ENCODE results near the gene GNG12.

The GNG12 gene

DNA sequence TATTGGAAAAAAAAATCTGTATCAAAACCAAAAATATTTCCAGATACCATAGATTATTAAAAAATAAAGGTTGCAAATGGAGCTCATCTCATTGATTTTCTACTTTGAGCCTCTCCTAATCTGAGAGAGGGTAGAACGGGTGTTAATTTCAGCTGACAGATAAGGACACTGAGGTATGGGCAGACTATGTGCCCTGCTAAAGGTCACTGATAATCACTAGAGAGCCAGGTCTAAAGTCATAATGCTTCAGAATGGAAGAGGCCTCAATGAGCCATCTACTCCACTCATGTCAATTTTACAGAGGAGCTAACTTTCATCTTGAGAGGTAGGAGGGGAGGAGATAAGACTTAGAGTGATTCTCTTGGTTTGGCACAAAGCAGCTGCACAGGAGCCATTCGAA is 21.0 kb downstream of the GNG12 start:
- DNase-seq = no peak

DNA sequence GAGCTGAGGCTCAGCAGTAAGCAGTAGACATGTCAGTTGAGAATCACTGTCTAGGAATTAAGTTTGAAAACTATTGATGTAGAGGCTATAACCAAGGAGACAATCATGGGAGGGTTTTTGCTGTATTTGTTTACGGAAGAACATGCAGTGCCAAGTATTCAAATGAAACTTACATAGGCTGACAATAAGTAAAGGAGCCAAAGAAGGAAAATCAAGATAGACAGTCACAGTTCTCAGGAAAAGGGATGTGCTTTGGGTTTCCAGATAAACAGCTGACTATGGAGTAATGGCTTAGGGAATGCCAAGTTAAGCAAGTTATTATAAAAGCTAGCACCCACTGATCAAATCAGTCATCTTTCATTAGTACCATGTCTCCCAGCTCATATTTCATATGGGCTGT is 21.5 kb downstream of the GNG12 start:
- DNase-seq = no peak

DNA sequence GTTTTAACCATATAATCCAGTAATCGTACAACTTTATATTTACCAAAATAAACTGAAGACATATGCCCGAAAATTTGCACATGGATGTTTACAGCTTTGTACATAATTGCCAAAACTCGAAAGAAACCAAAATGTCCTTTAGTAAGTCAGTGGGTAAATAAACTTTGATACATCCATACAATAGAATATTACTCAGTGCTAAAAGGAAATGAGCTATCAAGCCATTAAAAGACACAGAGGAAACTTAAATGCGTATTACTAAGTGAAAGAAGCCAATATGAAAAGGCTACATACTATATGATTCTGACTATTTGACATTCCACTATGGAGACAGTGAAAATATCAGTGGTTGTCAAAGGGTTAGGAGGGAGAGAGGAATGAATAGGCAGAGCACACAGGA is 23.4 kb downstream of the GNG12 start:
- no peak for DNase-seq

DNA sequence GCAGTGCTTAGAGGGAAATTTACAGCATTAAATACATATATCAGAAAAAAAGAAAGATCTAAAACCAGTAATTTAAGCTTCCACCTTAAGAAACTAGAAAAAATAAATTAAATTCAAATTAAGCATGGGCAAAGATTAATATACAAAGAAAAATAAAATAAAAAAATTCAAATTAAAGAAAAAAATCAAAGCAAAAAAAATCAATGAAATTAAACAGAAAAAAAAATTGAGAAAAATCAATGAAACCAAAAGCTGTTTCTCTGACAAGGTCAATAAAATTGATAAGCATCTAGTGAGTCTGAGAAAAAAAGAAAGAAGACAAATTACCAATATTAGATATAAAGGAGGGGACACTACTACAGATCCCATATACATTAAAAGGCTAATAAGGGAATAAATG is 26.0 kb downstream of the GNG12 start:
- no peak for DNase-seq

DNA sequence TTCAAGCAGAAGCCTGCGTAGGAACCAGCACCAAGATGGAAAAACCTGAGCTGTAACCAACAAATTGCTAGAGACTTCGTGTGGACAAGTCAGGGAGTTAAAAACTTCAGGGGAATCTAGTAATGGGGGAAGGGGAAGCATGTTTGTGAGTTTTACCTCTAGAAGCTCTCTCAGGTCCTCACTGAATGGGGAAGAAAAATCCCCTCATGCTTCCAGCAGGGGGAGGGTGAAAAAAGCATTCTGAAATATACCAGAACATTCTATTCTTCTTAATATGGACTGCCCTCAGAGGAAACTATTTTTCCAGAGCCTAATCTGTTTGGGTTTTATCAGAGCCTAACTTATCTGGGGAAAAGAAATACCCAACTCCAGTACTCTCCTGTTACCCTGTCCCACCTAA is 28.6 kb downstream of the GNG12 start:
- DNase-seq = no peak

DNA sequence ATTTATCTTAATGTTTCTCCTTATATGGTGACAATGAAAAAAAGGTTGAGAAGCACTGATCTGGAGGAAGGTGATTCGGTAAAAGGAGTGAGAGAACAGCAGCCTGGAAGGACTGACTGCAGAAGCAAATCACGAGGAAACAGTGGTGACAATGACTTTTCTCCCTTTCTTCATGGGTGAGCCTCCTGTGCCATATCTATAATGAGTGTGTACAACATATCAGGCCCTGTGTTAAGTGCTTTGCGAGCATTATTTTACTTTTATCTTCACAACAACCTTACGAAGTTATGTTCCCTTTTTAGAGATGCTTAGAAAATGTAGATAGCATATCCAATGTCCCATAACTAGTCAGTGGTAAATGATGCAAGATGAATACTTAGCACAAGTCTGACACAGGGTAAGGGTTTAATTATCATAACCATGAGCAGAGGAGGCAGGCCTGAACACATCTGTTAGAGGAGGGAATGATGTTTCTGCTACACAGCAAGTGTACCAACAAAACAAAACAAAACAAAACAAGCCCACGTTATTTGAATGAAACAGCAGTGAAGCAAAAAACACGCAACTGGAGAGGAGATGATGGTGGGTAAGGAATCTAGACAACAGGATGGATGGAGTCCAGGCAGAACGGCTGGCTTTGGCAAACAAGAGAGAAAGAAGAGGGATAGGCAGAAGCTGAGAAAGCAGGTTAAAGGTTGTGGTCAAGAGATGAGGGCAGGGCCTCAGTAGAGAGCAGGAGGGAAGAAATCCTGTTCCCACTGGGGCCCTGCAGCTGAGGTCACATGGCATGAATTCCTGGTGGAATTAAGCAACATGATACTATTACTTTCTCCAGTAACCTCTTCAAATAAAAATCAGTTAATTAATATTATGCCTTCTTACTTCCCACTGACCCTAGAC is 29.6 kb downstream of the GNG12 start:
- DNase-seq = no peak

DNA sequence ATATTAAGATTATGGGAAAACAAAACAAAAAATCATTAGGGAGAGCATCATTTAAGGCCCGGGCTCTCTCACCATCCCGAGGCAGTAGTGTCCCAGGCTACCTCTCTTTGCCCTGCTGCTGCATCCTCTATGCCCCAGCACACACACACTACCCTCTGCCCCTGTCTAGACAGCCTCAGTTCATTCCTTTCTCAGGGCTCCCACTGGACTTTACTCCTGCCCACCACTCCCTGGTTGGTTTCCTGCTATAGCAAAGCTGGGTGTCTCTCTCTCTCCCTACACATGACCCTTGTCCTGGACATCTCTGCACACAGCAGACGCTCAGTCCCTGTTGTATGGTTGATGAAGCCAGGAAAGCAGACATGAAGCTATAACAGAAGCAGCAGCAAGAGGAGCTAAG is 30.7 kb downstream of the GNG12 start:
- no peak for DNase-seq

DNA sequence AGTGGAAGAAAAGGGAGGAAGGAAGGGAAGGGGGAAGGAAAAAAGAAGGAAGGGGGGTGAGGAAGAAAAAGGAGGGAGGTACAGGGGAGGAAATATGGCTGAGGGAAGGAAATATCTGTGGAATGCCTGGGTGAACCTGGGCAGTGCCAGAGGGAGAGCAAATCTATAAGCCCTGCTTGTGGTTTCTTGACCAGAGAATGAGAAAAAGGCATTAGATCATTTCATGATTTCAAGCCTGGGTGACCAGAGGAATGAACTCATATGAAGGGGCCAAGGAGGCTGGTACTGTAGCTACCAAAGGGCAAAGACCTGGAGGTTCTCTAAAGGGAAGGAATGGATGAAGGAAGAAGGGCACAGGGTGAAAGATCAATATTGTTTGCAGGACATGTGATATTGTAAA is 31.4 kb downstream of the GNG12 start:
- DNase-seq = no peak

DNA sequence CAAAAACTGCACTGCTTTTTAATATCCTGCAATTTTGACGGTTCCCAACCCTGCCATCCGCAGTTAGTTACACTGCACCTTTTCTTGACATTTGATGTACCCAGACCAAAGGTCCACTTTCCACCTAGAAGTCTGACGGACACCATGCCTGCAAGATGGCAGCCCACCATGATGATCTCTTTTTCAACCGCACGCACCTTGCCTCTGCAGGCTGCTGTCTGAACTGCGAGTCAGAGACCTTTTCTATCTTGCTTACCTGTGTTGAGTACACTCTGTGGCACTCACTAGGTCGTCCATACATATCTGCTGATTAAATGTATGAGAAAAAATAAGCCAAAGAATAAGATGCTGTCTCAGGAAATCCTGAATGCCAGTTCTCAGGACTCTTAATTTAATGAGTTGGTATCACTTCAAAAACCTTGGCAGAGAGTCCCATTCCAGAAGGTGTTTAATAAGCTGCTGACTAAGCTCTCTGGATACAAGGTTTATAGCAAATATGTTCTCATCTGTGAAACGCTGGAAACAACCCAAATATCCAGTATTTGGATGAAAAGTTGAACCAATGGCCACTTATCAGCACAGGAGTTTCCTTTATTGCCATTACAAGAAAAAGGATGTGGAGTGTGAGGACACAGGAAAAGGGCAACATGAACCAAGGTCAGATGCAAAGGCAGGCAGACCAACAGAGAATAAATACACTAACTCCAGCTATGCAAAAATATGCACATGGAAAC is 37.9 kb downstream of the GNG12 start:
- DNase-seq = no peak

DNA sequence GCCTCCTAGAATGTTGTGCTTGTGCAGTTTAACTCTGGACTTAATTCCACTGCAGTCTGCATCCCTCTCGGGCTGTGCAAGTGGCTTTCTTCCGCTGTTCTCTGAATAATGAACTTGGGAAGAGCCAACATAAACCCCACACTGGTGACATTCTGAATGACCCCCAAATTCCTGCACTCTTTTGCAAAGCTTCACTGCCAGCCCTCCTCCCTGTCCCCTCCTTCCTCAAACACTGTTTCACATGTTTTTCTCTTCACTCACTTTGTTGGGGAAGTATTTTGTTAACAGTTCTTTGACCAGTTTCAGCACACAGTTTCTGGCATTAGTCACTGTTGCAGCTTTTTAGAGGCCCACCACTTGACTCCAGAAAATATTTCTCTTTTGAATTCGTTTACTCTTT is 39.7 kb downstream of the GNG12 start:
- DNase-seq = no peak

DNA sequence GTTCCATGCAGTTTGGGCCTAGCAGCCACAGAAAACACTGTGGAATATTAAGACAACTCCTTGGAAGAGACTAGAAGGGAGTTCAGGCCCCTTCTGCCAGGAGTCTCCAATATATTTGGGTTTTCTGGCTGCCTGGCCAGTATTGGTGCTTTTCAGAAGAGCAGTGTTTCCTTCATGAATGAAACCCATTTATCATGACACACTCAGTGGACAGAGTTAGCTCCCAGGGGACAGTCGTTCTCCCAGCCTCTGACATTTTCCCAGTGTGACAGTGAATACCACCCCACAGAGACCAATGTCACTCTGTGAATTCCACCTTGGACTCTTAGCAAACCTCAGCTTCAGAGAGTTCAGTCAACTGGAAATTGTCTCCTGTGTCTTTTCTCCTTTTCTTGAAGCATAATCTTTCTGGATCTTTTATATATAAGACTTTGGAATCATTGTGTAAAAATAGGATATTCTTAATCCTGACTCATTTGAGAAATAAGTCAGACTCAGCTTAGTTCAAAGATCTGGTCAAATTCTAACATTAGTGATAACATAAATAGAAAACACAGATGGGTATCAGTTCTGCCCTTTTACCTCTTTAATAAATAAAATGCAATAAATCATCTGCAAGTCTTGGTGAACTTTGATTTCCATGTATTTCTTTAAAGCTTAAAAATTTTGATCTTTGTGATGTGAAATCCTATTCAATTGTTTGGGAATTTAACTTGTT is 40.4 kb downstream of the GNG12 start:
- no peak for DNase-seq

DNA sequence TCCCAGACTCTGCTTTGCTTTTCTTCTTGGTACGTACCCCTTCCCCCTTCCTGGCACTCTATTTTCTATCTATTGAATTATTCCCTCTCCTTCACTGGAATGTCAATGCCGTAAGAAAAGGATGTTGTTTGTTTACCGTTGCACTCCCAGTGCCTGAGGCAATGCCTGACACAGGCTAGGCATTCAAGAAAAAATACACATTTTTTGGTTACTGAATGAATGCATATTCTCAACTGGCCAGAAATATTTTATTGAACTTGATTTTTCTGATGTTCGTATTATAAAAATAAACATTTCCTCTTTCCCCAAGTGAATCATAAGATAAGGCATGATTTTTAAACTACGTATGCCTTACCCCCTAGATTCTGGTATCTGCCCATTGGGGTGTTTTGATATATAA is 41.2 kb downstream of the GNG12 start:
- no peak for DNase-seq

DNA sequence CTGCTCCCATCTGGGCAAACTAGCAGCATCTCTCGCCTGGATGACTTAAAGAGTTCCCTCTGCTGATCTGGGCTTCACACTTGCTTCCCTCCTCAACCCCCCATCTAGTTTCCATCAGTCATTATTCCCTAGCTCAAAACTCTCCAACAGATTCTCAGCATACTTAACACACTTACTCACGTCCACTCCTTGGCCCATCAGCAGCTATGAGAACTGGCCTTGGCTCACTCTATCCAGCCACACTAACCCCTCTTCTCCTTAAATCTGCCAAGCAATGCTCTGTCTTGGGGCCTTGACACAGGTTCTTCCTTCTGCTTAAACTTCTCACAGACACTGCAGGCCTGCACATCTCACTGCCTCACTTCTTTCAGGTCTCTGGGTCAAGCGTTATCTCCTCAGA is 41.6 kb downstream of the GNG12 start:
- DNase-seq = no peak

DNA sequence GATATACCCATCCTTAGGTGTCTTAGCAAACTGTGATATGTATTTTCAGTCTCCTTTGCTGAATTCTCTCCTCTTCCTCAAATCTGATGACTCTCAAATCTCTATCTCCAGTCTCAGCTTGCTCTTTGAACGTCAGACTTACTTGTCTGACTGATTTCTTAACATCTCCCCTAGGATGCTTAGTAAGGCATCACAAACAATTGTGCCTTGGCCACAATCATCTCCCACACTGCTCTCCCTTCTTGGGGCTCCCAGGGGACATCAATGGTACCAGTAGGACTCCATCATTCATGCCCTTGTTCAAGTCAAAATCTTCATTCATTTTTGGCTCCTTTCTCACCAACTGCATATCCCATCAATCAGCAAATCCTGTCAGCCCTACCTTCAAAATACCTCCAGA is 42.0 kb downstream of the GNG12 start:
- DNase-seq = no peak

DNA sequence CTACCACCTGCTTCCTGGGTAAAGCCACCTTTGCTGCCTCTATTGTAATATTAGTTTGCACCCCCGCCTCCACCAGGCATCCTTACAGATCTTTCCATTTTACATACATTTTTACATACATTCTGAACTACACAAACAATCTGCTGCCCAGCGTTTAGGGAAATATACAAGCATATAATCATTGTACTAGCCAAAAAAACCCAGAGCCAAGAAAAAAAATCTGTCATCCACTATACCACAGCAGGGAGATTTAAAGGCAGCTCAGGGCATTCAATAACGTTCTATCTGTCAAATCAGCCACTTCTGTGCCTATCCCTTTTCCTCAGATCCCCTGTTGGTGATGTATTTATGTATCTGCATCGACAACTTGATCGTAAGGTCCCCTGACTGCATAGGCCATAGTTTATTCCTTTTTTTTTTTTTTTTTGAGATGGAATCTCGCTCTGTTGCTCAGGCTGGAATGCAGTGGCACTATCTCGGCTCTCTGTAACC is 43.0 kb downstream of the GNG12 start:
- peak; percentile 40 for DNase-seq

DNA sequence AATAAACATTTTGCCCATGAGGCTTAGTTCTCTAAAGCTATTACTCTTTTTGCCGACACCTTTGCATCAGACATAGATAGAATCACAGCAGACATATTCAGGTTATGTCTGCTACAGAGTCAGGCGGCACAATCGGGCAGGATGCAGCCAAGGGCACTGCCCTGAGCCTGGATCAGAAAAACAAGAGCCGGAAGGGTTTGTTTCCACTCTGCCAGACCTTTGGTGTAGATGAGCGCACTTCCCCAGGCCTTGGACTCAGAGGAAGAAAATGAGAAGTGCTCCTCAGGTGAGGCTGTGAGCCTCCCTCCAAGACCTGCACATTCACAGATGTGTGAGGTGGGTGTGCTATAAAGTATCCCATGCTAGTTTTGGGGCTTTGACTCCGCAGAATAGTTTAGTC is 43.7 kb downstream of the GNG12 start:
- DNase-seq = no peak

DNA sequence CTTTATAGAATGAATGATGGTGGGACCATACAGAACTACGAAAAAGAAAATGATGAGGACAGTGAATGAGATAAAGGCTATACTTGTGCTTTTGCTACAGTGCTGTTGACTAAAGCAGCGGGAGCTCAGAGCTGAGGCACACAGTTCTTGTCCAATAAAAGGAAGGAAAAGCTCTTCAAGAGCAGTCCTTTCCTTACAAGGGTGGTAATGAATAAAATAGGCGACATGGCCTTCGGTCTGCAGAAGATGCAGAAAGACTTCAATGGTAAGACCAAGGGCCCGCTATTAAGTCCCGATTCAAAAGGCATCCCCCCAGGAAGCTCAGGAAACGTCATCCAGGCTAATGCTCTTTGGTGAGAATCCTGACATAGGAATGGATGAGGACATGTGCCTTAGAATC is 44.4 kb downstream of the GNG12 start:
- no peak for DNase-seq

DNA sequence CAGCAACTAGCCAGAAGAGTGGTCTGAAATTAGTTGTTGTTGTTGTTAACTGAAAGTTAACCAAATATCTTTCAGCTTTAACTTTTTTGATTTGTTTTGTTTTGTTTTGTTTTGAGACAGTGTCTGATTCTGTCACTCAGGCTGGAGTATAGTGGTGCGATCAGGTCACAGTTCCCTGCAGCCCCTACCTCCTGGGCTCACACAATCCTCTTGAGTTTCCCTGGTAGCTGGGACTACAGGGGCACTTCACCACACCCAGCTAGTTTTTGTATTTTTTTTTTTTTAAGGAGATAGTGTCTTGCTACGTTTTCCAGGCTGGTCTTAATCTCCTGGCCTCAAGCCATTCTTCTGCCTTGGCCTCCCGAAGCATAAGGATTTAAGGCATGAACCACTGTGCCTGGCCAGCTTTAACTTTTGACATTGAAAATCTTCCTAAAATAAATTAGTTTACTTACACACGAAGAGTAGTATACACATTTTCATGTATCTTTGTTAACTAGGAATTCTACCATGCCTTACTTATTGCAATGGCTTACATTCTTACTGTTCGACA is 45.0 kb downstream of the GNG12 start:
- DNase-seq = no peak

DNA sequence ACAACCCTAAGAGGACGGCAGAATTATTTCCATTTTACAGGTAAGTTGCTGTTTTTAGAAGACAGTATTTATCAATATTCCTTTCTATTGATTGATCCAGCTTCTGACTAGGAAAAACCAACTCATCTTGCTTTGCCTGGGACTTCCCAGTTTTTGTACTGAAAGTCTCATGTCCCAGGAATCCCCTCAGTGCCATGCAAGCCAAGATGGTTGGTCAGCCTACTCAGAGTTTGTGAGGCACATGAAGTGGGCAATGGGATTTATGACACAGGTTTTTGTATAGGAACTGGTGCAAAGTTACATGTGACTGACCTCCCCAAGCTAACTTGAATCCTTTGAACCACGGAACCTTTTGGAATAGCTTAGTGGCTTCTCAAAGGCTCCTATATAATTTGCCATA is 45.5 kb downstream of the GNG12 start:
- no peak for DNase-seq

DNA sequence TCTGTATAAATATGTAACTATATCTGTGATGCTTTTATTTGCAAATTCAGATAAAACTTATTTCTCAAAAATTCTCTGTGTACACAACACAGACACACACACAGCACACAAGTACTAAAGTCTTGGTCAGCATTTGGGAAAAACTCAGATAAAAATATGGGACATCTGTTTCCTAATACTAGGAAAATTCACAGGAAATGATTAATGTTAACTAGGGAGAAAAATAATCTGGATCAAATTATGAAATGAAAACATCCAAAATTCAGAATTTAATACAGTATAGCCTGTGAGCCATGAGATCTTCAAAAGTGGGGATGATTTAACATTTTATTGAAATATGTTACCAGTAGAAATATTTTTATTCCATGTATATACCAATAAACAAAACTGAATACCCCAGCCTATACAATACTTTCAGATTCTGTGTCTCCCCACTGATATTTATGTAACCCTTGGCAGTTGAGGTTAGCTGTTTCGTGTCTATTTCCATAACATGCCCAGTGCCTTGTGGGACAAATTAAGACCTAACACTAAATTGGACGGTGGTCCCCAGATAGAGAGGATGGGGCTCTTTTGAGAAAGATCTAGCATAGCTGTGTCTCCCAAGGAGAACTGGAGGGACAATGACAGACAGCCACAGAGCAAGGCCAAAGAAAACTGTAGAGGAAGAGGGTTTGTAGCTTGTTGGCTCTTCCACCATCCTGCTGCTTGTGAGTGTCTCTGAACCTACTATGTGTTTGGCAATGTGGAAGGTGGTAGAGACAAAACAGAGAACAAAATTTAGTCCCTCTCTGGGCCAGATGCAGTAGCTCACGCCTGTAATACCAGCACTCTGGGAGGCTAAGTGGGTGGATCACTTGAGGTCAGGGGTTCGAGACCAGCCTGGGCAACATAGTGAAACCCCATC is 47.2 kb downstream of the GNG12 start:
- no peak for DNase-seq

DNA sequence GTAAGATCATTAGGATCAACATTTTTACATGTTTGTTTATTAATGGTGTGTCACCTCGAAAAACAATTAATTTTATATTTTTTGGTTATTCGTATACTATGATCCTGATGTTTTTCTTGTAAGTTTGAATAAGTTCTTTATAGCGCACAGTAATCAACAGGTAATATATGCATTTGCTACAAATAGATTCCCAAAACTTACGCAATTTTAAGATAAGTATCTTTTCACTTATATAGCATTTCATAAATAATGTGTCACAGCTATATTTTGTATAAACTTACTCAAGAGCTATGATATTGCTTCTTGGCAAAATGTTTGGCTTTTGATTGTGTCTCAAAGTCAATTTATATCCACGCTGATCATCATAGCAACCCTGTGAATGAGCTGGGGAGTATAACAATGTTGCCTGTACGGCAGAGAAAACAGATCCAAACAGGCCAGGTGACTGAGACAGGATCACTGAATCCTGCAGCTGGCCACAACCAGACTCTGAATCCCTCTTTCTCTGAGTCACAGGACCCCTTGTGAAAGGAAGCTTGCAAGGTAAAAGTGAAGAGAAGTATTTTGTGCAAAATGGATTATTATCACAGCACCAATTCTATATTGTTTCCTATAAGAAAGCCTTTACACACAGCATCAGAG is 48.6 kb downstream of the GNG12 start:
- DNase-seq = no peak

DNA sequence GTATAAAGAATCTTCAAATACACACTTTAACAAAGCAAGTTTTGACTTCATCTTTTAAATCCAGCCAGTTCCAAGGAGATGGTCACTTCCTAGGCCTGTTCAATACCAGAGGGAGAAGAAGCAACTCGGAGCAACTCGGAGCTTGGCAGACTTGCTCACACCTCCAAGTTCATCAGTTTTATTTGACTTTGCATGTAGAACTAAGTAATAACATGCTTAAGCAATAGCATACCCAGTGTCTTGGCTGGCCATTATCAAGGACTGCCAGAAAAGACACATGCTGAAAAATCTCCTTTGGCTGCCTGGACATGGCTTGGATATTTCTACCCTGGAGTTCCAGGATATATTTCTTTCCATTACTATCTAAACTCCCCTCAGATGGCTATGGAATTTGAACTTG is 52.6 kb downstream of the GNG12 start:
- no peak for DNase-seq
